ENCODE measurements around the gene STXBP2. TPM values are rescaled to one million over a fixed set of nuclear protein-coding genes. Genes with fewer than 3 reads are reported as not detected.

STXBP2 gene
- total and polyA plus RNA-seq, 9 of the 15 experiments (the other 6 are each of a cell fraction or from before 2014, with no cell fraction given) = 2.5 to 163 (median 71.3) TPM

DNA sequence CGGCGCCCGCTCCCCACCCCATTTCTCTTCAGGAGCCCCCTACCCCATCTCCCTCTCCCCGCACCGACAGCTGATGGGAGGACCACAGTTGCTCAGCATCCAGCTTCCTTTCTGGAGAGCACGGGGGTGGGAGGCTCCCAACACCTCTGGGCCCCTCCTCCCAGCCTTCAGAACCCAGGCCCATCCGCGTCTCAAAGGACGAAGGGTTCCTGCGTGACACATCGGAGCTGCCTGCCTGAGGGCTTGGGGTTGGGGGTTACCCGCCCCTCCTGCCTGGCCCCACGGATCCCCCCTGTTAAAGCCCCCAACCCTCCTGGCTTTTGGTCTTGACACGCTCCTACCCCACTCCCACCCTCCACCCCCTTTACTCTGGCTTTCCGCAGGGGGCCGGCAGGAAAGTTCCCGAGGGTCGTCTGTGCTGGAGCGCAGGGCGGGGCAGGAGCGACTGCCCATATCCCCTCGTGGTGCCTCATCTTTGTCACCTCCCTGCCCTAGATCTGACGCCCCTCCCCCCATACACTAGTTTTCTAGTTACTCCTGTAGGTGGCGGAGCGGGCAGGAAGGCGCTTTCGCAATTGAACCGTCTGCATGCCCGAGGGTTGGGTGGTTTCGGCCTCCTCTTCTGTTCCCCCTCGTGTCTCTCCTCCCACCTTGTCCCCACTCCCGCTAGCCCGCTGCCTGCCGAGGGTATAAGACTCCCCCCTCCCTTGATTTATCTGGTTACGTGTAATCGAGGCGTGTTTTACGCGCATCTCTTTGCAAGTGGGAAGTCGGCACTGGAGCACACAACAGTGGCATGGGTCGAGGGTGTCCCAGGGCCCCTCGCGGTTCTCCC, 44.6 kb downstream of the STXBP2 start (continued):
- TF ChIP-seq, protein P1, sequence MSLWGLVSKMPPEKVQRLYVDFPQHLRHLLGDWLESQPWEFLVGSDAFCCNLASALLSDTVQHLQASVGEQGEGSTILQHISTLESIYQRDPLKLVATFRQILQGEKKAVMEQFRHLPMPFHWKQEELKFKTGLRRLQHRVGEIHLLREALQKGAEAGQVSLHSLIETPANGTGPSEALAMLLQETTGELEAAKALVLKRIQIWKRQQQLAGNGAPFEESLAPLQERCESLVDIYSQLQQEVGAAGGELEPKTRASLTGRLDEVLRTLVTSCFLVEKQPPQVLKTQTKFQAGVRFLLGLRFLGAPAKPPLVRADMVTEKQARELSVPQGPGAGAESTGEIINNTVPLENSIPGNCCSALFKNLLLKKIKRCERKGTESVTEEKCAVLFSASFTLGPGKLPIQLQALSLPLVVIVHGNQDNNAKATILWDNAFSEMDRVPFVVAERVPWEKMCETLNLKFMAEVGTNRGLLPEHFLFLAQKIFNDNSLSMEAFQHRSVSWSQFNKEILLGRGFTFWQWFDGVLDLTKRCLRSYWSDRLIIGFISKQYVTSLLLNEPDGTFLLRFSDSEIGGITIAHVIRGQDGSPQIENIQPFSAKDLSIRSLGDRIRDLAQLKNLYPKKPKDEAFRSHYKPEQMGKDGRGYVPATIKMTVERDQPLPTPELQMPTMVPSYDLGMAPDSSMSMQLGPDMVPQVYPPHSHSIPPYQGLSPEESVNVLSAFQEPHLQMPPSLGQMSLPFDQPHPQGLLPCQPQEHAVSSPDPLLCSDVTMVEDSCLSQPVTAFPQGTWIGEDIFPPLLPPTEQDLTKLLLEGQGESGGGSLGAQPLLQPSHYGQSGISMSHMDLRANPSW (CRISPR knock-in tag; IDR thresholded peaks at IDR 0.05) = no peak

DNA sequence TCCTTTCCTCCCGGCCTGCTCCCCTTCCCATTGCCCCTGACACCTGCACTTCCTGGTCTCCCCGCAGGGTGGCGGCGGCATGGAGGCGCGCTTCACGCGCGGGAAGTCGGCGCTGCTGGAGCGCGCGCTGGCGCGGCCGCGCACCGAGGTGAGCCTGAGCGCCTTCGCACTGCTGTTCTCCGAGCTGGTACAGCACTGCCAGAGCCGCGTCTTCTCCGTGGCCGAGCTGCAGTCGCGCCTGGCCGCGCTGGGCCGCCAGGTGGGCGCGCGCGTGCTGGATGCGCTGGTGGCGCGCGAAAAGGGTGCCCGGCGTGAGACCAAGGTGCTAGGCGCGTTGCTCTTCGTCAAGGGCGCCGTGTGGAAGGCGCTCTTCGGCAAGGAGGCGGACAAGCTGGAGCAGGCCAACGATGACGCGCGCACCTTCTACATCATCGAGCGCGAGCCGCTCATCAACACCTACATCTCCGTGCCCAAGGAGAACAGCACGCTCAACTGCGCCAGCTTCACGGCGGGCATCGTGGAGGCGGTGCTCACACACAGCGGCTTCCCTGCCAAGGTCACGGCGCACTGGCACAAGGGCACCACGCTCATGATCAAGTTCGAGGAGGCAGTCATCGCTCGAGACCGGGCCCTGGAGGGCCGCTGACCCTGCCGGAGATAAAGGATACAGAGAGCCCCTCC, 45.4 kb downstream of the STXBP2 start:
- Histone ChIP-seq H3K79me2 (ENCODE audit: control insufficient read depth, insufficient read depth, low read length) (peaks cover 15% of the 10 kb centered on the region; the same call in 2 of the 3 replicates), H3K9me3 (replicated peaks; ENCODE audit: control insufficient read depth, insufficient read depth, low read depth, low read length) (no peaks in the 10 kb centered on the region), H2AFZ (ENCODE audit: low read depth, low read length) (no peak overlapping the region), H3K9ac (ENCODE audit: insufficient read depth in 1 of 2, low read depth in 2 of 2, low read length in 2 of 2) (no peak overlapping the region), H3K36me3 (ENCODE audit: control insufficient read depth, insufficient read depth, low read length) (peaks cover 10% of the 10 kb centered on the region; the same call in 2 of the 3 replicates), H3K27me3 (ENCODE audit: control insufficient read depth in 2 of 2, insufficient read depth in 2 of 2, low read length in 2 of 2) (peaks cover 0 to 6% of the 10 kb centered on the region in 2 experiments; a peak in 2 of 5 replicates), H3K4me1 (replicated peaks in 1 of 2; ENCODE audit: control insufficient read depth in 2 of 2, insufficient read depth in 2 of 2, low read length in 2 of 2) (peaks cover 10 to 28% of the 10 kb centered on the region in 2 experiments; a peak in 4 of 5 replicates), H3K9me1 (ENCODE audit: control insufficient read depth, insufficient read depth, low read length) (peaks cover 3% of the 10 kb centered on the region), H4K20me1 (replicated peaks; ENCODE audit: control insufficient read depth, insufficient read depth, low read length) (no peaks in the 10 kb centered on the region), H3K4me3 (no peak overlapping the region), H3K4me2 (ENCODE audit: insufficient read depth, low read length) (no peak overlapping the region), H3K27ac (ENCODE audit: extremely low read depth, low read depth, low read length) (no peak overlapping the region)
- ATAC-seq (no peak), DNase-seq (ENCODE audit: extremely low read depth in 1 of 4, low spot score in 3 of 4) (no peak), FAIRE-seq (no peak)
- POLR2A ChIA-PET = no interaction called here
- intact Hi-C loops (cut with micrococcal nuclease) (loop anchor here (10.0 kb wide), 1 partner anchor 328 kb away; no protein-coding TSS in a partner anchor), in situ Hi-C loops (cut with MboI) (loop anchor here (5.0 to 10.0 kb wide), 2 partner anchors 115 to 328 kb away; no protein-coding TSS in a partner anchor)
- TF ChIP-seq, protein P2, sequence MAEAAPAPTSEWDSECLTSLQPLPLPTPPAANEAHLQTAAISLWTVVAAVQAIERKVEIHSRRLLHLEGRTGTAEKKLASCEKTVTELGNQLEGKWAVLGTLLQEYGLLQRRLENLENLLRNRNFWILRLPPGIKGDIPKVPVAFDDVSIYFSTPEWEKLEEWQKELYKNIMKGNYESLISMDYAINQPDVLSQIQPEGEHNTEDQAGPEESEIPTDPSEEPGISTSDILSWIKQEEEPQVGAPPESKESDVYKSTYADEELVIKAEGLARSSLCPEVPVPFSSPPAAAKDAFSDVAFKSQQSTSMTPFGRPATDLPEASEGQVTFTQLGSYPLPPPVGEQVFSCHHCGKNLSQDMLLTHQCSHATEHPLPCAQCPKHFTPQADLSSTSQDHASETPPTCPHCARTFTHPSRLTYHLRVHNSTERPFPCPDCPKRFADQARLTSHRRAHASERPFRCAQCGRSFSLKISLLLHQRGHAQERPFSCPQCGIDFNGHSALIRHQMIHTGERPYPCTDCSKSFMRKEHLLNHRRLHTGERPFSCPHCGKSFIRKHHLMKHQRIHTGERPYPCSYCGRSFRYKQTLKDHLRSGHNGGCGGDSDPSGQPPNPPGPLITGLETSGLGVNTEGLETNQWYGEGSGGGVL (CRISPR knock-in tag; IDR thresholded peaks at IDR 0.05) = no peak
- TF ChIP-seq ZBTB8A (IDR thresholded peaks at IDR 0.05; ENCODE audit: partially characterized antibody) (no peak), ILK (tag; IDR thresholded peaks at IDR 0.05; ENCODE audit: borderline replicate concordance, low read depth) (no peak), TEAD2 (tag; IDR thresholded peaks at IDR 0.05) (no peak), ELF2 (CRISPR knock-in tag; IDR thresholded peaks at IDR 0.05) (no peak), ZNF165 (CRISPR knock-in tag; IDR thresholded peaks at IDR 0.05; ENCODE audit: borderline replicate concordance) (no peak)
- TF ChIP-seq, protein P3, sequence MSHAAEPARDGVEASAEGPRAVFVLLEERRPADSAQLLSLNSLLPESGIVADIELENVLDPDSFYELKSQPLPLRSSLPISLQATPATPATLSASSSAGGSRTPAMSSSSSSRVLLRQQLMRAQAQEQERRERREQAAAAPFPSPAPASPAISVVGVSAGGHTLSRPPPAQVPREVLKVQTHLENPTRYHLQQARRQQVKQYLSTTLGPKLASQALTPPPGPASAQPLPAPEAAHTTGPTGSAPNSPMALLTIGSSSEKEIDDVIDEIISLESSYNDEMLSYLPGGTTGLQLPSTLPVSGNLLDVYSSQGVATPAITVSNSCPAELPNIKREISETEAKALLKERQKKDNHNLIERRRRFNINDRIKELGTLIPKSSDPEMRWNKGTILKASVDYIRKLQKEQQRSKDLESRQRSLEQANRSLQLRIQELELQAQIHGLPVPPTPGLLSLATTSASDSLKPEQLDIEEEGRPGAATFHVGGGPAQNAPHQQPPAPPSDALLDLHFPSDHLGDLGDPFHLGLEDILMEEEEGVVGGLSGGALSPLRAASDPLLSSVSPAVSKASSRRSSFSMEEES (CRISPR knock-in tag; IDR thresholded peaks at IDR 0.05) = no peak
- TF ChIP-seq, protein P4, sequence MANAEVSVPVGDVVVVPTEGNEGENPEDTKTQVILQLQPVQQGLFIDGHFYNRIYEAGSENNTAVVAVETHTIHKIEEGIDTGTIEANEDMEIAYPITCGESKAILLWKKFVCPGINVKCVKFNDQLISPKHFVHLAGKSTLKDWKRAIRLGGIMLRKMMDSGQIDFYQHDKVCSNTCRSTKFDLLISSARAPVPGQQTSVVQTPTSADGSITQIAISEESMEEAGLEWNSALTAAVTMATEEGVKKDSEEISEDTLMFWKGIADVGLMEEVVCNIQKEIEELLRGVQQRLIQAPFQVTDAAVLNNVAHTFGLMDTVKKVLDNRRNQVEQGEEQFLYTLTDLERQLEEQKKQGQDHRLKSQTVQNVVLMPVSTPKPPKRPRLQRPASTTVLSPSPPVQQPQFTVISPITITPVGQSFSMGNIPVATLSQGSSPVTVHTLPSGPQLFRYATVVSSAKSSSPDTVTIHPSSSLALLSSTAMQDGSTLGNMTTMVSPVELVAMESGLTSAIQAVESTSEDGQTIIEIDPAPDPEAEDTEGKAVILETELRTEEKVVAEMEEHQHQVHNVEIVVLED (CRISPR knock-in tag; IDR thresholded peaks at IDR 0.05) = no peak
- BruUV-seq (replicated peaks) = TSS peak; percentile 75
- CTCF ChIA-PET (ENCODE audit: low intra/inter-chr PET ratio) = interaction anchor here (0.6 to 1.1 kb wide), 2 partner anchors 114 to 329 kb away, joined by 3 to 6 read pairs; no protein-coding TSS in a partner anchor
- WGBS (ENCODE audit: insufficient coverage, low coverage, missing lambda C conversion rate) = 97% methylated on average over 33 of the region's 74 CpGs
